Hepatocyte (in vitro differentiated cells): ENCODE results near the gene VEGFD.

Experiments used
- CTCF ChIP-seq: fragments of 200-600 bp; sonication (generic); IDR thresholded peaks from 2 replicates; pipeline ENCODE4 v1.5.1; 2016; ENCODE audit warnings: antibody characterized with exemption, mild to moderate bottlenecking; ENCODE audit not compliant: poor library complexity
- EZH2 ChIP-seq: fragments of 200-600 bp; sonication (generic); IDR thresholded peaks from 2 replicates; pipeline ENCODE4 v1.6.1; 2016; ENCODE audit warnings: antibody characterized with exemption, mild to moderate bottlenecking, borderline replicate concordance
- EZH2phosphoT487 ChIP-seq: fragments of 200-600 bp; sonication (generic); IDR thresholded peaks from one replicate; pipeline ENCODE4 v1.6.1; 2018; ENCODE audit warnings: antibody characterized with exemption, mild to moderate bottlenecking, low read depth, moderate library complexity; ENCODE audit not compliant: unreplicated experiment, severe bottlenecking

- no peak for TF ChIP-seq CTCF
- no peak for TF ChIP-seq EZH2phosphoT487
- TF ChIP-seq EZH2, result no peak
These were observed 62.1 kb downstream of the VEGFD start for GRCh38 chrX:15322072-15322471.
